ENCODE measurements around the gene PTF1A.
"Not testable (repeated sequence)": the region's sequence is repeated elsewhere in the genome, so short reads cannot be mapped to it uniquely, and the experiment has no call there.

PTF1A gene

GRCh38 chr10:23204773-23205172 lies 12.7 kb downstream of the PTF1A start:
- Mint-ChIP-seq H3K4me1 (ENCODE audit: low read depth) (peaks cover 4% of the 10 kb centered on the region), H3K27ac (no peak overlapping the region), H3K9me3 (no peaks in the 10 kb centered on the region), H3K36me3 (ENCODE audit: low read depth) (no peaks in the 10 kb centered on the region), H3K4me3 (no peak overlapping the region), H3K27me3 (ENCODE audit: low read depth) (peaks cover 59% of the 10 kb centered on the region)
- no peak for DNase-seq (ENCODE audit: low spot score)

GRCh38 chr10:23205972-23206642 lies 14.0 kb downstream of the PTF1A start:
- DNase-seq (ENCODE audit: low spot score) = no peak
- Mint-ChIP-seq H3K9me3 (no peaks in the 10 kb centered on the region), H3K36me3 (ENCODE audit: low read depth) (no peaks in the 10 kb centered on the region), H3K4me1 (ENCODE audit: low read depth) (no peaks in the 10 kb centered on the region), H3K27ac (no peak overlapping the region), H3K4me3 (no peak overlapping the region), H3K27me3 (ENCODE audit: low read depth) (peaks cover 50% of the 10 kb centered on the region)

GRCh38 chr10:23217471-23217870 lies 25.4 kb downstream of the PTF1A start:
- Mint-ChIP-seq H3K27ac (no peak overlapping the region), H3K27me3 (ENCODE audit: low read depth) (peaks cover 5% of the 10 kb centered on the region), H3K9me3 (no peaks in the 10 kb centered on the region), H3K4me3 (no peak overlapping the region), H3K4me1 (ENCODE audit: low read depth) (no peaks in the 10 kb centered on the region), H3K36me3 (ENCODE audit: low read depth) (no peaks in the 10 kb centered on the region)
- no peak for DNase-seq (ENCODE audit: low spot score)

- Mint-ChIP-seq H3K27ac (no peak overlapping the region), H3K27me3 (ENCODE audit: low read depth) (no peaks in the 10 kb centered on the region), H3K9me3 (no peaks in the 10 kb centered on the region), H3K36me3 (ENCODE audit: low read depth) (no peaks in the 10 kb centered on the region), H3K4me3 (no peak overlapping the region), H3K4me1 (ENCODE audit: low read depth) (no peaks in the 10 kb centered on the region)
- DNase-seq (ENCODE audit: low spot score) = no peak
Measured at GRCh38 chr10:23230582-23230981, 38.5 kb downstream of the PTF1A start.

DNA sequence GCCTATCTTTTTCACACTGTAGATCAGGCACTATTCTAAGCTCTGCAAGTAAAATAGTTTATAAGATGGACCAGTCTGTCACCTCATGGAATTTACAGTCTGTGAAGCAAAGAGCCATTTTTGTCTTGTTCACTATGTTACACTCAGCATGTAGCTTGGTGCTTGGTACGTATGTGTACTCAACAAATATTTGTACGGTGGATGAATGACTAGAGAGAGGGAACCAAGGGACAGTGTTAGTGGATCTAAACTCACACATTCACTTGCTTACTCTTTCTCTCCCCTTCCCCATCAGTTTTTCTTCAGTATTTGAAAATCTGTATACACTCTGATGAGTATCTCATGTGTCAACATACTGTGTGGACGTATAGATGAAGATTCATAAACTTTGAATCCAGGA lies 45.9 kb downstream of the PTF1A start:
- Mint-ChIP-seq H3K4me3 (no peak overlapping the region), H3K27ac (no peak overlapping the region), H3K9me3 (peaks cover 3% of the 10 kb centered on the region), H3K36me3 (ENCODE audit: low read depth) (no peaks in the 10 kb centered on the region), H3K4me1 (ENCODE audit: low read depth) (no peaks in the 10 kb centered on the region), H3K27me3 (ENCODE audit: low read depth) (no peaks in the 10 kb centered on the region)
- no peak for DNase-seq (ENCODE audit: low spot score)

DNA sequence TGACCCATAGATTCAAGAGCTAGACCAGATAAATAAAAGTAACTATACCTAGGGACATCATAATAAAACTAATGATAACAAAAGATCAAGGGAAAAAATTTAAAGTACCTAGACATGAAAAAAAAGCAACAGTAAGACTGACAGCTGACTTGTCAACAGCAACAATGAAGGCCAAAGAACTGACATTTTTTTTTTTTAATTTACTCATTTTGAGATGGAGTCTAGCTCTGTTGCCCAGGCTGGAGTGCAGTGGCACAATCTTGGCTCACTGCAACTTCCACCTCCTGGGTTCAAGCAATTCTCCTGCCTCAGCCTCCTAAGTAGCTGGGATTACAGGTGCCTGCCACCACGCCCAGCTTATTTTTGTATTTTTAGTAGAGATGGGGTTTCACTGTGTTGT lies 49.7 kb downstream of the PTF1A start:
- H3K9me3 Mint-ChIP-seq; H3K27ac Mint-ChIP-seq; DNase-seq (ENCODE audit: low spot score); H3K4me3 Mint-ChIP-seq; H3K27me3 Mint-ChIP-seq (ENCODE audit: low read depth); H3K4me1 Mint-ChIP-seq (ENCODE audit: low read depth); H3K36me3 Mint-ChIP-seq (ENCODE audit: low read depth): not testable (repeated sequence)

All from T-helper 2 cell treated with Interferon-gamma antibody and Interleukin-4, amounts not matched to agents 5 μg/mL and 100 μg/mL, for 36 hours (primary cell).